Neural crest cell (in vitro differentiated cells): Measurements from ENCODE around the gene KIF26B. TPM values are rescaled to one million over a fixed set of nuclear protein-coding genes. Genes with fewer than 3 reads are reported as not detected.

Source experiments
- DNase-seq: peaks from one replicate; pipeline ENCODE4 v3.0.0; 2021; ENCODE audit warnings: low read depth, mixed read lengths, low spot score
- H3K27ac Mint-ChIP-seq: one replicate; pipeline ENCODE4 v1.8.0; 2021; ENCODE audit warnings: mild to moderate bottlenecking, mixed read lengths; ENCODE audit not compliant: unreplicated experiment
- H3K27me3 Mint-ChIP-seq: 2 replicates; pipeline ENCODE4 v1.8.0; 2021; ENCODE audit warnings: low read depth, mild to moderate bottlenecking, mixed read lengths
- H3K36me3 Mint-ChIP-seq: 2 replicates; pipeline ENCODE4 v1.8.0; 2021; ENCODE audit warnings: low read depth, mild to moderate bottlenecking, mixed read lengths
- H3K4me1 Mint-ChIP-seq: 2 replicates; pipeline ENCODE4 v1.8.0; 2021; ENCODE audit warnings: mixed read lengths
- H3K4me3 Mint-ChIP-seq: one replicate; pipeline ENCODE4 v1.8.0; 2021; ENCODE audit warnings: mild to moderate bottlenecking, mixed read lengths
- H3K9me3 Mint-ChIP-seq: 2 replicates; pipeline ENCODE4 v1.8.0; 2021; ENCODE audit warnings: mixed read lengths
- CTCF ChIP-seq: fragments of 200-600 bp; sonication (generic); conservative IDR thresholded peaks from 2 replicates; pipeline ENCODE4 v1.5.0; 2021; ENCODE audit warnings: antibody characterized with exemption, mild to moderate bottlenecking
- total RNA-seq: library from RNA; stranded (reverse); gene quantifications from 2 replicates; pipeline ENCODE4 v1.2.1, GENCODE V29; 2021

KIF26B gene
- total RNA-seq, 1 donor from 2014 or later, result 6.2 TPM

DNA sequence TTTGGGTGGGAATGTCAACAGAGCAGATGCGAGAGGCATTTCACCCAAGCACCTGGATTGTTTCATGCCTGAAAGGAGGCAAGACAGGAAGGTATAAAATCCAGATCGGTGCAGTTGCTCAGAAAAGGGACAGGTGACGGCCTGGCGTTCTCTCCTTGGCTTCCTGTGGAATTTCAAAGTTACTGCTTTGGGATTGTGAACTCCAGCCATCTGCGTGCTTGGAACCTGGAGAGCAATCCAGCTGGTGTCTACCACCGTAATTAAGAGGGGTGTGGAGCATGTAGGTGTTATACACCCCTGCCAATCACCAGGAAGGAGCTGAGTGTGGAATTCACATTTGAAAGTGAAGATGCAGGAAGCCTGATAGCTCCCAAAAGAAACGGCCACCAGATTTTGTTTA is 286.1 kb downstream of the KIF26B start:
- no peaks in the 10 kb centered on the region for H3K27me3 Mint-ChIP-seq
- TF ChIP-seq CTCF, result no peak

GRCh38 chr1:245441689-245442088 is 286.9 kb downstream of the KIF26B start:
- H3K36me3 Mint-ChIP-seq, result peaks cover 4% of the 10 kb centered on the region
- no peak overlapping the region for H3K27ac Mint-ChIP-seq
- no peak for DNase-seq
- no peak for TF ChIP-seq CTCF
- peaks cover 7% of the 10 kb centered on the region for H3K9me3 Mint-ChIP-seq
- H3K4me3 Mint-ChIP-seq, result no peak overlapping the region
- H3K4me1 Mint-ChIP-seq, result no peaks in the 10 kb centered on the region
- H3K27me3 Mint-ChIP-seq, result no peaks in the 10 kb centered on the region

More for the DNA sequence above, 286.1 kb downstream of the KIF26B start:
- H3K9me3 Mint-ChIP-seq, result peaks cover 7% of the 10 kb centered on the region
- H3K4me1 Mint-ChIP-seq, result no peaks in the 10 kb centered on the region
- H3K27ac Mint-ChIP-seq, result no peak overlapping the region
- H3K4me3 Mint-ChIP-seq, result no peak overlapping the region
- no peak for DNase-seq
- H3K36me3 Mint-ChIP-seq, result peaks cover 4% of the 10 kb centered on the region

DNA sequence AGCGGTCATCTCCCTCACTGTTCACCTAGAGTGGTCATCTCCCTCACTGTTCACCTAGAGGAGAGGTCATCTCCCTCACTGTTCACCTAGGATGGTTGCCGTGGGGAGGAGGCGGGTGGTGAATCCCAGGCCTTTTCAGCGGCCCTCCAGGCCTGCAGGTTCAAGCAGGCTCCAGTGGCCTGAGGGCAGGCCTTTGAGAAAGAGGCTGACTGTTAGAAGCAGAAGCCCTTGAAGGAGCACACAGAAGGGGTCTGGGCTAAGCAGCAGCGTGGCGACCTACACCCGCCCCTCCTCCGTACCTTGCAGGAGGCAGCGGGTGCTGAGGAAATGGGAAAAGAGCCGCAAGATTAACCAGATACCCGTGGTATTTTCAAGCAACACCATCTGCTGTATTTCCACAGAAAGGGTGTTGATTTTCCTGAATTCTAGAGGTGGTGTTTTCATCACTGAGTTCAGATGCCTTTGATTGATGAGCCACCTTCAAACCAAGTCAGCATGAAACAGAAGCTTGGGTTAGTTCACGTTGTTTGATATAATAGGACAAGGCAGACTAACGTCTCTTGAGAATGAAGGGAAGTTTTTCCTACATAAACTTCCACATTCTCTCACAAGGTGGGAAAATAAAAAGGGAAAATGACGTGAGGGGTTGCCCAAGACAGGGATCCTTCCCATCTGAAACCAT is 289.5 kb downstream of the KIF26B start:
- no peaks in the 10 kb centered on the region for H3K27me3 Mint-ChIP-seq
- H3K36me3 Mint-ChIP-seq, result no peaks in the 10 kb centered on the region
- H3K4me3 Mint-ChIP-seq, result no peak overlapping the region
- no peak overlapping the region for H3K27ac Mint-ChIP-seq
- H3K4me1 Mint-ChIP-seq, result peaks cover 6% of the 10 kb centered on the region
- TF ChIP-seq CTCF, result no peak
- no peak for DNase-seq
- H3K9me3 Mint-ChIP-seq, result peaks cover 6% of the 10 kb centered on the region

DNA sequence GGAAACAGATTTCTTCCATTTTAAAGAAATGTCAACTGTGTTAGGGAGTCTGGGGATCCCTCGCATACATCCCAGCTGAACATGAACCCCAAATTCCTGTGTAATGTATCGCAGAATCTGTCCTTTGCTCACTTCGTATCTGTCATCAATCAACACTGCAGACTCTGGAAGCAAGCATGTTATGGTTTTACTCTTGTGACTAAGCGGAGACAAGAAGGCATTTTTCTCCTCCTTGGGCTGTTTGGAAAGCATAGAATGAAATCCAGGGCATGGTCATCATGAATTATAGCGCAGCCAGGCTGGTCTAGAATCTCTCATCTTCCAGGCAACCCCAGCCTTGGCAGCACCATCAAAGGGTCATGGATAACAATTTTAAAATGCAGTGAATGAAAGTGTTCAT is 290.2 kb downstream of the KIF26B start:
- H3K4me3 Mint-ChIP-seq, result no peak overlapping the region
- H3K4me1 Mint-ChIP-seq, result peaks cover 12% of the 10 kb centered on the region
- H3K36me3 Mint-ChIP-seq, result no peaks in the 10 kb centered on the region
- peaks cover 6% of the 10 kb centered on the region for H3K9me3 Mint-ChIP-seq
- no peaks in the 10 kb centered on the region for H3K27me3 Mint-ChIP-seq
- no peak for TF ChIP-seq CTCF
- H3K27ac Mint-ChIP-seq, result no peak overlapping the region
- DNase-seq, result no peak

DNA sequence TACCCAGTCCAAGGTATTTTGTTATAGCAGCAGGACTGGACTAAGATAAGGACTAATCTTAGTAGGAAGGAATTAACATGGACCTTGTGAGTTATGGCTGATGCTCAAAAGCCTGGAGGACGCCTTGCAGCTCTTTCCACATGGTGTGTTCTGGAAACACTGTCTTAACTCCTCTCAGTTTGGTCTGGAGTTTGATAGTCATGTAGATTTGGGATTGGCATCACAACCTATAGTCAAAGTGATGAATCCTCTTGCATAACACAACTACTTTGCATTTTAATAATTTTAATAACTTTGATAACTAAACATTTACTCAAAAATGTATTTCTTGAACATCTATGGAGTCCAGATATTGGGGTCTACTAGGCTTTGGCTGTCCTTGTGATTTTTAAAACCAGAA is 293.7 kb downstream of the KIF26B start:
- Mint-ChIP-seq H3K36me3 (no peaks in the 10 kb centered on the region), H3K4me1 (peaks cover 12% of the 10 kb centered on the region), H3K4me3 (no peak overlapping the region), H3K9me3 (peaks cover 6% of the 10 kb centered on the region), H3K27ac (no peak overlapping the region), H3K27me3 (no peaks in the 10 kb centered on the region)
- TF ChIP-seq CTCF, result no peak
- DNase-seq, result no peak
